GM12801 (cell line): ENCODE data around the gene INSYN2B.

Experiments used
- CTCF ChIP-seq: IDR thresholded peaks from one replicate; pipeline ENCODE4 v1.5.1; 2011; ENCODE audit warnings: control low read depth; ENCODE audit not compliant: insufficient read length; ENCODE audit errors: extremely low read depth

INSYN2B gene

GRCh38 chr5:169908864-169909263 lies 71.4 kb downstream of the INSYN2B start:
- TF ChIP-seq CTCF: no peak

DNA sequence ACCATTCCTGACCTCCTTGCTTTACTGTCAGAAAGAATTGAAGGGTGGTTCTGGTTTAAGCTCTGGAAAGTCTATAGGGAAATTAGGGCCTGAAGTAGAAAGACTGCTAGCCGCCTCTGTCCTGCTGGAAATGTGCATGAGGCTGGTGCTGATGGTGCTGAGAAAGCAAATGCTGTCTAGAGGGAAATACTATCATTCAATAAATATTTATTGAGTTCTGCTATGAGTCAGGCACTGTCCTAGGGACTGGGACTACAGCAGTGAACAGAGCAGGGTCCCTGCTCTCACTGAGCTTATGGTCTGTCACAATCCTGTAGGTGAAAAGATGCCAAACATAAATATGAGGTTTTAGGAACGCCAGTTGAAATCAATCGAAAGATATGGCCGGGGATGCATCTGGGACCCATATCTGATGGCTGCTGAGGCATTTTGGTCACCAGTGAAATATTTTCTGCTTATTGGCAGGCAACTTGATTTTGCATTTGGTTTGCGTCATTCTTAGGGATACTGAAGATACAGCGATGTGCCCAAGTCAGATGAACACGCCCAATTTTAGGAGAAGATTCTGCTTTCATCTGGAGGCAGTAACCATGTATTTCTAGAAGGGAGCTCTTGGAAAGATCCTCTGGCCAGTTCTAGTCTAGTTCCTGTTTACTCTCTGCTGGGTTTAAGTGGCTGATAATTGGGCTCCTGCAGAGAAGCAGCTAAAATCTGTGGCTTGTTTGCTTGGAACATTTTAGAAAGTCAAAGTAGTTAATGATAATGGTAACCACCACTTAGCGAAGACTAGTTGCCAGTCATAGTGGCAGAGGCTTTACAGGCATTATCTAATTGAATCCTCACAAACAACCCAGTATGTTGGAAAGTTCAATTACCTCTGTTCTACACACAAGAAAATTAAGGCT lies 73.3 kb downstream of the INSYN2B start:
- TF ChIP-seq CTCF: no peak

- no peak for TF ChIP-seq CTCF
Observed at GRCh38 chr5:169905017-169905416, 75.3 kb downstream of the INSYN2B start.

DNA sequence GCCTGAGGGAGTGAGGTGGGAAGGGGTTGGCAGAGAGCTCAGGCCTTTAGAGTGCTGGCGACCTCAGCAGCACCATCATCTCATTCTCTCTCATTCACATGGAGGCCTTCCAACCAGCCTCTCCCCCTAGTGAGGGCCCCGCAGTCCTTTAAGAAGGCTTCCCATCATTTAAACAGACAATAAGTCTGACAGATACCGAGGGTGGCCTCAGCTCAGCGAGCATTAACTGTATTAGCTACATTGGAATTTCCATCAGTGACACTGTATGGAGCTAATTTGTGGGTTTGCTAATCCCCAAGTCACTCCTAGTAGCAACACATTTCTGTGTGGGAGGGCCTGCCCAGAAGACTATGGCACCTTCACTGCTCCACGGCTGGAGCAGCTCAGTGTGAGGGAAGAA lies 75.8 kb downstream of the INSYN2B start:
- no peak for TF ChIP-seq CTCF

- TF ChIP-seq CTCF: no peak
Observed at GRCh38 chr5:169904059-169904458, 76.2 kb downstream of the INSYN2B start.

- TF ChIP-seq CTCF: no peak
Observed at GRCh38 chr5:169901896-169902295, 78.4 kb downstream of the INSYN2B start.

GRCh38 chr5:169897481-169897880 lies 82.8 kb downstream of the INSYN2B start:
- no peak for TF ChIP-seq CTCF
